D721Med (cell line): ENCODE measurements around the gene MYOM1.

Experiments
- DNase-seq: peaks from one replicate; pipeline ENCODE4 v3.0.0; 2011; ENCODE audit warnings: low spot score; ENCODE audit not compliant: insufficient read length
- FAIRE-seq: peaks from 2 replicates; lab custom pipeline; 2011; peaks lifted over from hg19 to GRCh38; lab: Jason Lieb, UNC
- CTCF ChIP-seq: IDR thresholded peaks from 2 replicates; pipeline ENCODE4 v1.5.1; 2012; ENCODE audit warnings: mild to moderate bottlenecking, control low read depth; ENCODE audit not compliant: insufficient read depth; ENCODE audit errors: missing control alignments

Gene MYOM1

DNA sequence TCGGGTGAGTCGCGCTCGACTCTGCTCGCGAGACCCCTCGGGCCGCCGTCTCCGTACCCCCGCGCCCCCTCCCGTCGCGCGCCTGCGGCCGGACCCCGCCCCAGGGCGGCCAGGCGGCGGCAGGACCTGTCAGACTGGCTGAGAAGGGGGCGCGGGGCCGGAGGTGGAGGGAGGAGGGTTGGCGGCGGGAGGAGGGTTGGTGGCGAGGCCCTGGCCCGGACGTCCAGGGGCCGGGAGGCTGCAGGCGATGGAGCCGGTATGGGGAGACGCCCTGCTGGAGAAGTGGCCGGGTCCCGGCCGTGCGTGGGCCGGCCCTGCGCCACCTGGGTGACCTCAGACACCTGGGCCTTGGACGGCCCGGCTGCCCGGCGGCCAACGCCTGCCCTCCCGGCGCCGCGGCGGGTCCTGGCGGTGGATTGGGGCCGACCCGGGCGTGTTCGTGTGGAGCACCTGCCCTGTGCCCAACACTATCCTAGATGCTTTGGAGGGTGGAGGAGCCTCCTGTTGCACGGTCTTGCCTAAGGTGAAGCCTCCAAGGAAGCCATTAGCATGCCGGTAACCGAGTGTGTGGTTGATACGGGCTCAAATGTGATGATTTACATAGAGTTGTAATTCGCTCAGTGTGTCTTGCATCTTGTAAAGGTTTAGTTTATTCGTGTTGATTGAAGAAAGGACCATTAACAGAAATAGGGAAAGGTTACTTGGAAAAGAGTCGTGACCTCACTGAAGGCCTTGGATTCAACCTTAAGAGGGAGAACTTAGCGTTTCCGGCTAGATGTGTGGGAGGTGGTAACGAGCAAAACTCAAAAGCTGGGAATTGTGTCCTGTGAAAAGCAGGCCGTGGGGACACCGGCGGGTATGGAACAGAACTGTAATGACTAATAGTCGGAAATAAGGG, 42.7 kb upstream of the MYOM1 start:
- DNase-seq (peak; percentile 32), FAIRE-seq (no peak)

DNA sequence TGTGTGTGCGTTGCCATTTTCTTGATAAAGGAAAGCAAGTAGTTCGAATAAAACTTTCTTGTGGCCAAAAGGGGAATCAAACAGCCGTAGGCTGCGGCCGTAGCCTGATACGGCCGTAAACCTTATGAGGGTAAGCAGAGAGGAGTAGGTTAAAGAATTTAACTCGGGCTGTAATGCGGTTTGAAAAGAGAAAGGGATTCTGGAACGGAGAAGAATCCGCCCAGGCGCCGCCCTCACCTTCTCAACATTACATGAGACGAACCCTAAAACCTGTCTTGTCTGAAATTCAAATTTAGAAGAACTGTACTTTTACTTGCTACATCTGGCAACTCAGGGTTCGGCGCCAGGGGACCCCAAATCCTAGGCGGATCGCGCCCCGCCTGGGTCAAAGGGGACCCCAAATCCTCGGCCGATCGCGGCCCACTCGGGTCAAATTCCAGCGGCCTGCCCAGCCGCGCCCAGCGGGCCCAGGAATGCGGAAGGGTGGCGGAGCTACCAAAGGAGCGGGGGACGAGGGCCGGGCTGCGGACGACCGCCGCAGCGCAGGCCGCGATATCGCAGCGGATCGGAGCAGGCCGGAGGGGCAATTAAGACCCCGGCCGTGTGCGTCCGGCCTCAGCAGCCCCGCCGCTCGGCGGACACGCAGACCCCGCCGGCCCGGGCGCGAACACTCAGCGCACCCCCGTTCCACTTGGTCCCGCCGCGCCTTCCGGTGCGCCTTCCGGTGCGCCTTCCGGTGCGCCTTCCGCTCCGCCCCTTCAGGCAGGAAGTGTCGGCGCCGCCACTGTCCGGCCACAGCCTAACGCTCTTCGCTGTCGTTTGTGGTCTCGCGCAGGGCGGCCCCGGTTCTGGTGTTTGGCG, 41.8 kb upstream of the MYOM1 start, which contains the start of gene MYL12B:
MYL12B (plus strand) TSS at position 761 of the 861 bp plus-strand sequence. CDS start 10,766 bp downstream, outside the sequence.
- peak; percentile 1 for TF ChIP-seq CTCF
- DNase-seq: peak; percentile 82
- no peak for FAIRE-seq

More for the DNA sequence above, 42.7 kb upstream of the MYOM1 start:
- no peak for TF ChIP-seq CTCF

GRCh38 chr18:3260995-3261372, 41.2 kb upstream of the MYOM1 start:
- FAIRE-seq: no peak
- DNase-seq: no peak

GRCh38 chr18:3257627-3258120, 37.9 kb upstream of the MYOM1 start:
- no peak for TF ChIP-seq CTCF
- DNase-seq (no peak), FAIRE-seq (no peak)

More at GRCh38 chr18:3260995-3261372, 41.2 kb upstream of the MYOM1 start:
- no peak for TF ChIP-seq CTCF

DNA sequence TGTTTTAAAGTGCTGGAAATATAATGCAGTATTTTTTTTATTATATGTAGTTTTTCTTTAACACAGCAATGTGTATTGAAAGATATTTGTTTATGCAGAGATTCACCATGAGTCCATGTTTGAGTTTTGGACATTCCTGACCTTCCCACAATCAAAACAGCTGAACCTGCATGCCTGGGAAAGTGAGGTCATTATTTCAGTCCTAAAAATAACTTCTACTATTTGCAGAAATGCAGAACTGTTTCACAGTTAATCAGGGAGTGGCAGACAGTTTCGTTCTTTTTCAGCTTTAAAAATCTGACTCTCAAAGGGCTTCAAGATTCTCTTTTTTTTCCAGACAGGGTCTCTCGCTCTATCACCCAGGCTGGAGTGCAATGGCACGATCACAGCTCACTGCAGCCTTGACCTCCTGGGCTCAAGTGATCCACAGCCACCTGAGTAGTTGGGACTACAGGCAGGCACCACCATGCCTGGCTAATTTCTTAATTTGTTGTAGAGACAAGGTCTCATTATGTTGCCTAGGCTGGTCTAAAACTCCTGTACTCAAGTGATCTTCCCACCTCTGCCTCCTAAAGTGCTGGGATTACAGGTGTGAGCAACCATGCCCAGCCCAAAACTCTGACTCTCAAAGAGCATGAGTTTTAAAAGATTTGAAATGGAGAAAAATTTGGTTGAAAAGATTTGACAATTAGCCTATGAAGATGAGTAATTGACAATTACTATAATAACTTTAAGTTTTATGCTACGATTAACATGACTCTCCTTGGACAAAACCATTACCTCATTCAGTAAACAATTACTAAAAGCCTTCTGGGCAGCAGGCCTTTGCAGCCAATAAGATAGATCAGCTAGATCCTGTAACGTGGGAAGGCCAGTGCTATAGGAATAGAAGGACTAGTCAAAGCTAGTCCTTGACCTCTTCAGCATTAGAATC, 37.2 kb upstream of the MYOM1 start:
- TF ChIP-seq CTCF: no peak
- DNase-seq (no peak), FAIRE-seq (no peak)

DNA sequence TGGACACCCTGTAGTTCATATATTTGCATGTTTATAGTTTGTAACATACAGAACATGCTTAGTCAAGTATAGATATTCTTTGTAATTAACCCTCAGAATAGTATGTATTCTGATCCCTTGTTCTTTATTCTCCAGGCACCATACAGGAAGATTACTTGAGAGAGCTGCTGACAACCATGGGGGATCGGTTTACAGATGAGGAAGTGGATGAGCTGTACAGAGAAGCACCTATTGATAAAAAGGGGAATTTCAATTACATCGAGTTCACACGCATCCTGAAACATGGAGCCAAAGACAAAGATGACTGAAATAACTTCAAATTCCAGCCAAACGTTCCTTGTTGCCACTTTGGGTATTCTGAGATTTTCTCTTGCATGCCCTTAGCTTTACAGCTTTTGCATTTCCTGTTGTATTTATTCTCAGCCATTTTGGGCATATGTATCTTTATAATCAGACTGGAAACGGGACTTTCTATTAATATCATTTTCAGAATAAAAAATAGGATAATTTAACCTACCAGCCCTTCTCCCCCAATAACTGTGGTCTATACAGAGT, 35.9 kb upstream of the MYOM1 start:
- no peak for TF ChIP-seq CTCF
- FAIRE-seq (no peak), DNase-seq (no peak)
